SK-N-SH treated with all-trans-retinoic acid at 6 μM for 48 hours (cell line): ENCODE data around the gene GATM.
A peak's percentile ranks its signal among the peaks of the same experiment; 100 is the strongest.

ENCODE experiments used
- ATAC-seq: fragments of 200-7000 bp; cut with Tn5 transposase; 3 replicates; pipeline ENCODE4 v1.9.1; 2020; ENCODE audit warnings: mild to moderate bottlenecking, moderate library complexity
- ARNTL ChIP-seq: fragments of 450-650 bp; formaldehyde crosslinking; IDR thresholded peaks from 2 replicates; pipeline ENCODE4 v1.5.0; 2020; ENCODE audit warnings: low read depth, mild to moderate bottlenecking, moderate library complexity, borderline replicate concordance
- CREB5 ChIP-seq: fragments of 250-450 bp; sonication (Bioruptor Pico); IDR thresholded peaks from 2 replicates; pipeline ENCODE4 v1.5.1; 2020; ENCODE audit warnings: low read depth, mild to moderate bottlenecking, moderate library complexity
- CSDC2 ChIP-seq: fragments of 250-450 bp; sonication (Bioruptor Pico); IDR thresholded peaks from 2 replicates; pipeline ENCODE4 v1.5.0; 2020; ENCODE audit warnings: mild to moderate bottlenecking, moderate library complexity
- CSRNP3 ChIP-seq: fragments of 250-450 bp; sonication (Bioruptor Pico); IDR thresholded peaks from 2 replicates; pipeline ENCODE4 v1.5.1; 2021; ENCODE audit warnings: mild to moderate bottlenecking, moderate library complexity
- ISL1 ChIP-seq: fragments of 250-450 bp; sonication (Bioruptor Pico); IDR thresholded peaks from 2 replicates; pipeline ENCODE4 v2.1.2; 2022; ENCODE audit warnings: mild to moderate bottlenecking, moderate library complexity
- OSR1 ChIP-seq: fragments of 250-450 bp; sonication (Bioruptor Pico); IDR thresholded peaks from 2 replicates; pipeline ENCODE4 v1.8.0; 2022; ENCODE audit warnings: moderate library complexity, mild to moderate bottlenecking, inconsistent platforms
- PATZ1 ChIP-seq: fragments of 250-450 bp; sonication (Bioruptor Pico); IDR thresholded peaks from 2 replicates; pipeline ENCODE4 v1.8.0; 2020; ENCODE audit warnings: mild to moderate bottlenecking, moderate library complexity, borderline replicate concordance
- POU6F1 ChIP-seq: fragments of 250-450 bp; sonication (Bioruptor Pico); IDR thresholded peaks from 2 replicates; pipeline ENCODE4 v1.8.0; 2021; ENCODE audit warnings: low read depth, mild to moderate bottlenecking, moderate library complexity, borderline replicate concordance
- PPARA ChIP-seq: fragments of 250-450 bp; sonication (Bioruptor Pico); IDR thresholded peaks from 2 replicates; pipeline ENCODE4 v1.5.0; 2020; ENCODE audit warnings: mild to moderate bottlenecking, borderline replicate concordance
- RARB ChIP-seq: fragments of 250-450 bp; sonication (Bioruptor Pico); IDR thresholded peaks from 2 replicates; pipeline ENCODE4 v1.8.0; 2021; ENCODE audit warnings: mild to moderate bottlenecking, moderate library complexity
- SNAI2 ChIP-seq: fragments of 250-450 bp; sonication (Bioruptor Pico); IDR thresholded peaks from 2 replicates; pipeline ENCODE4 v1.5.0; 2020; ENCODE audit warnings: mild to moderate bottlenecking, moderate library complexity
- TCF4 ChIP-seq: fragments of 250-450 bp; sonication (Bioruptor Pico); IDR thresholded peaks from 2 replicates; pipeline ENCODE4 v1.8.0; 2021; ENCODE audit warnings: mild to moderate bottlenecking, moderate library complexity, borderline replicate concordance
- TOX ChIP-seq: fragments of 250-450 bp; sonication (Bioruptor Pico); IDR thresholded peaks from 2 replicates; pipeline ENCODE4 v1.8.0; 2021; ENCODE audit warnings: mild to moderate bottlenecking, moderate library complexity, borderline replicate concordance
- TSHZ2 ChIP-seq: fragments of 250-450 bp; sonication (Bioruptor Pico); IDR thresholded peaks from 2 replicates; pipeline ENCODE4 v1.5.0; 2020; ENCODE audit warnings: mild to moderate bottlenecking, moderate library complexity
- ZC3H10 ChIP-seq: fragments of 250-450 bp; sonication (Bioruptor Pico); IDR thresholded peaks from 2 replicates; pipeline ENCODE4 v1.5.1; 2021; ENCODE audit warnings: mild to moderate bottlenecking, moderate library complexity
- ZFP3 ChIP-seq: fragments of 250-450 bp; sonication (Bioruptor Pico); IDR thresholded peaks from 2 replicates; pipeline ENCODE4 v1.5.0; 2020; ENCODE audit warnings: mild to moderate bottlenecking, moderate library complexity
- ZFP30 ChIP-seq: fragments of 450-650 bp; formaldehyde crosslinking; IDR thresholded peaks from 2 replicates; pipeline ENCODE4 v1.5.0; 2022; ENCODE audit warnings: mild to moderate bottlenecking, moderate library complexity
- ZNF565 ChIP-seq: fragments of 450-650 bp; formaldehyde crosslinking; conservative IDR thresholded peaks from 2 replicates; pipeline ENCODE4 v1.5.0; 2020; ENCODE audit warnings: low read depth, mild to moderate bottlenecking, moderate library complexity
- ZNF70 ChIP-seq: fragments of 450-650 bp; formaldehyde crosslinking; IDR thresholded peaks from 2 replicates; pipeline ENCODE4 v1.5.0; 2020; ENCODE audit warnings: mild to moderate bottlenecking, moderate library complexity
- ZNF8 ChIP-seq: fragments of 450-650 bp; formaldehyde crosslinking; IDR thresholded peaks from 2 replicates; pipeline ENCODE4 v1.5.0; 2020; ENCODE audit warnings: mild to moderate bottlenecking, moderate library complexity

Gene GATM

GRCh38 chr15:45337224-45337623, 41.1 kb downstream of the GATM start:
- ATAC-seq, result no peak
- TF ChIP-seq TOX (no peak), PPARA (CRISPR knock-in tag) (no peak)
- TF ChIP-seq, all 23 proteins: peak for 0

GRCh38 chr15:45333550-45333949, 44.8 kb downstream of the GATM start:
- ATAC-seq, result peak; percentile 53; the same call in 1 of the 3 replicates
- TF ChIP-seq PATZ1, result no peak
- no peak for TF ChIP-seq TCF4 (CRISPR knock-in tag)
- no peak for TF ChIP-seq CSDC2 (CRISPR knock-in tag)
- TF ChIP-seq ZC3H10 (CRISPR knock-in tag), result no peak

GRCh38 chr15:45332694-45333093, 45.6 kb downstream of the GATM start:
- TF ChIP-seq SNAI2 (CRISPR knock-in tag), result no peak
- TF ChIP-seq ZNF70 (CRISPR knock-in tag), result no peak
- no peak for TF ChIP-seq OSR1 (CRISPR knock-in tag)
- ATAC-seq, result no peak

GRCh38 chr15:45331972-45332371, 46.4 kb downstream of the GATM start:
- ATAC-seq, result no peak
- no peak for TF ChIP-seq CSRNP3 (CRISPR knock-in tag)
- TF ChIP-seq ZNF8 (CRISPR knock-in tag), result no peak
- no peak for TF ChIP-seq ZFP3 (CRISPR knock-in tag)
- TF ChIP-seq ZNF565, result no peak
- TF ChIP-seq POU6F1, result no peak
- no peak for TF ChIP-seq ZNF70 (CRISPR knock-in tag)
- TF ChIP-seq OSR1 (CRISPR knock-in tag), result no peak
- TF ChIP-seq SNAI2 (CRISPR knock-in tag), result no peak

GRCh38 chr15:45328663-45329062, 49.7 kb downstream of the GATM start:
- ATAC-seq, result no peak
- TF ChIP-seq ZNF565 (no peak), CREB5 (no peak), TCF4 (CRISPR knock-in tag) (no peak), TOX (no peak), TSHZ2 (CRISPR knock-in tag) (no peak), SNAI2 (CRISPR knock-in tag) (no peak), ZFP3 (CRISPR knock-in tag) (no peak), PPARA (CRISPR knock-in tag) (no peak), RARB (CRISPR knock-in tag) (no peak), ARNTL (CRISPR knock-in tag) (no peak), ZFP30 (CRISPR knock-in tag) (no peak), ISL1 (CRISPR knock-in tag) (no peak), CSRNP3 (CRISPR knock-in tag) (no peak), POU6F1 (no peak)
- TF ChIP-seq, all 23 proteins: peak for 0
